DOHH2 (cell line): ENCODE data around the gene SMG6.

Experiments used
- EZH2phosphoT487 ChIP-seq: fragments of 200-600 bp; sonication (generic); IDR thresholded peaks from 2 replicates; pipeline ENCODE4 v1.6.1; 2017; ENCODE audit warnings: borderline replicate concordance, mild to moderate bottlenecking, antibody characterized with exemption, low read length, moderate library complexity, mixed read lengths
- TF ChIP-seq, protein P1 (sequence below): fragments of 200-600 bp; sonication (generic); IDR thresholded peaks from one replicate; pipeline ENCODE4 v1.5.1; 2014; ENCODE audit warnings: antibody characterized with exemption, mild to moderate bottlenecking, low read depth, low read length; ENCODE audit not compliant: poor library complexity, severe bottlenecking

GRCh38 chr17:2176499-2177169 is 127.0 kb downstream of the SMG6 start:
- TF ChIP-seq, protein P1, sequence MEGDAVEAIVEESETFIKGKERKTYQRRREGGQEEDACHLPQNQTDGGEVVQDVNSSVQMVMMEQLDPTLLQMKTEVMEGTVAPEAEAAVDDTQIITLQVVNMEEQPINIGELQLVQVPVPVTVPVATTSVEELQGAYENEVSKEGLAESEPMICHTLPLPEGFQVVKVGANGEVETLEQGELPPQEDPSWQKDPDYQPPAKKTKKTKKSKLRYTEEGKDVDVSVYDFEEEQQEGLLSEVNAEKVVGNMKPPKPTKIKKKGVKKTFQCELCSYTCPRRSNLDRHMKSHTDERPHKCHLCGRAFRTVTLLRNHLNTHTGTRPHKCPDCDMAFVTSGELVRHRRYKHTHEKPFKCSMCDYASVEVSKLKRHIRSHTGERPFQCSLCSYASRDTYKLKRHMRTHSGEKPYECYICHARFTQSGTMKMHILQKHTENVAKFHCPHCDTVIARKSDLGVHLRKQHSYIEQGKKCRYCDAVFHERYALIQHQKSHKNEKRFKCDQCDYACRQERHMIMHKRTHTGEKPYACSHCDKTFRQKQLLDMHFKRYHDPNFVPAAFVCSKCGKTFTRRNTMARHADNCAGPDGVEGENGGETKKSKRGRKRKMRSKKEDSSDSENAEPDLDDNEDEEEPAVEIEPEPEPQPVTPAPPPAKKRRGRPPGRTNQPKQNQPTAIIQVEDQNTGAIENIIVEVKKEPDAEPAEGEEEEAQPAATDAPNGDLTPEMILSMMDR = no peak
- TF ChIP-seq EZH2phosphoT487 = no peak
